HG02981 (cell line): Measurements from ENCODE around the gene OR52B2.
"Not testable (repeated sequence)": the region's sequence is repeated elsewhere in the genome, so short reads cannot be mapped to it uniquely, and the experiment has no call there.

Experiments
- ATAC-seq: cut with Tn5 transposase; IDR thresholded peaks from one replicate; pipeline ENCODE4 v1.9.1; 2021; ENCODE audit warnings: mild to moderate bottlenecking, moderate library complexity; ENCODE audit not compliant: unreplicated experiment

The OR52B2 gene

GRCh38 chr11:6156628-6157359 is 13.3 kb downstream of the OR52B2 start:
- no peak for ATAC-seq

- no peak for ATAC-seq
Measured at GRCh38 chr11:6152126-6152525, 18.0 kb downstream of the OR52B2 start.

GRCh38 chr11:6151117-6151516 is 19.0 kb downstream of the OR52B2 start:
- no peak for ATAC-seq

- ATAC-seq = not testable (repeated sequence)
Measured at GRCh38 chr11:6143737-6144136, 26.4 kb downstream of the OR52B2 start.

GRCh38 chr11:6142936-6143335 is 27.2 kb downstream of the OR52B2 start:
- ATAC-seq = no peak

- not testable (repeated sequence) for ATAC-seq
Measured at GRCh38 chr11:6135936-6136335, 34.2 kb downstream of the OR52B2 start.

GRCh38 chr11:6132431-6132830 is 37.7 kb downstream of the OR52B2 start:
- ATAC-seq = no peak

- no peak for ATAC-seq
Measured at GRCh38 chr11:6129635-6130034, 40.5 kb downstream of the OR52B2 start.

GRCh38 chr11:6129011-6129410 is 41.1 kb downstream of the OR52B2 start:
- ATAC-seq = no peak

GRCh38 chr11:6127881-6128280 is 42.2 kb downstream of the OR52B2 start:
- no peak for ATAC-seq

GRCh38 chr11:6124245-6124644 is 45.9 kb downstream of the OR52B2 start:
- no peak for ATAC-seq
